Neural cell (in vitro differentiated cells): ENCODE data around the gene KRTAP1-4.

Experiments
- EP300 ChIP-seq: fragments of 450-650 bp; conservative IDR thresholded peaks from 2 replicates; pipeline ENCODE4 v1.6.1; 2014; ENCODE audit warnings: antibody characterized with exemption, mild to moderate bottlenecking, moderate library complexity; ENCODE audit not compliant: poor library complexity, severe bottlenecking
- EZH2 ChIP-seq: fragments of 200-600, 300-800 bp; shearing (Covaris generic), sonication (generic); IDR thresholded peaks from 2 replicates; pipeline ENCODE4 v1.6.1; 2014; ENCODE audit warnings: antibody characterized with exemption, low read length, borderline replicate concordance, mild to moderate bottlenecking; ENCODE audit not compliant: insufficient read depth, poor library complexity, severe bottlenecking
- RAD21 ChIP-seq: fragments of 450-650 bp; conservative IDR thresholded peaks from 2 replicates; pipeline ENCODE4 v1.6.1; 2014; ENCODE audit warnings: antibody characterized with exemption, mild to moderate bottlenecking, moderate library complexity
- TF ChIP-seq, protein P1 (sequence below): fragments of 450-650 bp; IDR thresholded peaks from 2 replicates; pipeline ENCODE4 v1.5.1; 2014; ENCODE audit warnings: antibody characterized with exemption, mild to moderate bottlenecking, moderate library complexity; ENCODE audit not compliant: poor library complexity, severe bottlenecking

DNA sequence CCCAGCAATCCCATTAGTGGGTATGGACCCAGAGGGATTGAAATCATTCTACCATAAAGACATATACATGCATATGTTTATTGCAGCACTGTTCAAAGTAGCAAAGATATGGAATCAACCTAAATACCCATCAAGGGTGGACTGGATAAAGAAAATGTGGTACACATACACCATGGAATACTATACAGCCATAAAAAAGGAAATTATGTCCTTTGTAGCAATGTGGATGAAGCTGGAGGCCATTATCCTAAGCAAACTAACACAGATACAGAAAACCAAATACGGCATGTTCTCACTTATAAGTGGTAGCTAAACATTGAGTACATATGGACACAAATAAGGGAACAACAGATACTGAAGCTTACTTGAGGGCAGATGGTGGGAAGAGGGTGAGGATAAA, 27.6 kb upstream of the KRTAP1-4 start:
- TF ChIP-seq, protein P1, sequence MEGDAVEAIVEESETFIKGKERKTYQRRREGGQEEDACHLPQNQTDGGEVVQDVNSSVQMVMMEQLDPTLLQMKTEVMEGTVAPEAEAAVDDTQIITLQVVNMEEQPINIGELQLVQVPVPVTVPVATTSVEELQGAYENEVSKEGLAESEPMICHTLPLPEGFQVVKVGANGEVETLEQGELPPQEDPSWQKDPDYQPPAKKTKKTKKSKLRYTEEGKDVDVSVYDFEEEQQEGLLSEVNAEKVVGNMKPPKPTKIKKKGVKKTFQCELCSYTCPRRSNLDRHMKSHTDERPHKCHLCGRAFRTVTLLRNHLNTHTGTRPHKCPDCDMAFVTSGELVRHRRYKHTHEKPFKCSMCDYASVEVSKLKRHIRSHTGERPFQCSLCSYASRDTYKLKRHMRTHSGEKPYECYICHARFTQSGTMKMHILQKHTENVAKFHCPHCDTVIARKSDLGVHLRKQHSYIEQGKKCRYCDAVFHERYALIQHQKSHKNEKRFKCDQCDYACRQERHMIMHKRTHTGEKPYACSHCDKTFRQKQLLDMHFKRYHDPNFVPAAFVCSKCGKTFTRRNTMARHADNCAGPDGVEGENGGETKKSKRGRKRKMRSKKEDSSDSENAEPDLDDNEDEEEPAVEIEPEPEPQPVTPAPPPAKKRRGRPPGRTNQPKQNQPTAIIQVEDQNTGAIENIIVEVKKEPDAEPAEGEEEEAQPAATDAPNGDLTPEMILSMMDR: no peak
- TF ChIP-seq RAD21: no peak
- TF ChIP-seq EZH2: no peak
- TF ChIP-seq EP300: no peak
